ENCODE measurements around the gene RYR2.

The RYR2 gene

GRCh38 chr1:237428809-237429208 is 386.8 kb downstream of the RYR2 start:
- POLR2A ChIA-PET (ENCODE audit: low non-redundant PET): no interaction called here
- CTCF ChIA-PET: no interaction called here
- no peak for DNase-seq (ENCODE audit: low spot score)
- no peak overlapping the region for H3K27ac ChIP-seq
- no peak for TF ChIP-seq CTCF (conservative IDR thresholded peaks at IDR 0.05; ENCODE audit: low read depth)

GRCh38 chr1:237429252-237429651 is 387.3 kb downstream of the RYR2 start:
- no peak for TF ChIP-seq CTCF (conservative IDR thresholded peaks at IDR 0.05; ENCODE audit: low read depth)
- ChIA-PET CTCF (no interaction called here), POLR2A (ENCODE audit: low non-redundant PET) (no interaction called here)
- no peak for DNase-seq (ENCODE audit: low spot score)
- H3K27ac ChIP-seq: no peak overlapping the region

GRCh38 chr1:237431448-237431847 is 389.5 kb downstream of the RYR2 start:
- TF ChIP-seq CTCF (conservative IDR thresholded peaks at IDR 0.05; ENCODE audit: low read depth): no peak
- ChIA-PET CTCF (no interaction called here), POLR2A (ENCODE audit: low non-redundant PET) (no interaction called here)
- DNase-seq (ENCODE audit: low spot score): no peak
- H3K27ac ChIP-seq: no peak overlapping the region

- DNase-seq (ENCODE audit: low spot score): no peak
- CTCF ChIA-PET: no interaction called here
- no peak overlapping the region for H3K27ac ChIP-seq
- no peak for TF ChIP-seq CTCF (conservative IDR thresholded peaks at IDR 0.05; ENCODE audit: low read depth)
- POLR2A ChIA-PET (ENCODE audit: low non-redundant PET): no interaction called here
Measured at GRCh38 chr1:237440346-237440745, 398.4 kb downstream of the RYR2 start.

- H3K27ac ChIP-seq: no peak overlapping the region
- TF ChIP-seq CTCF (conservative IDR thresholded peaks at IDR 0.05; ENCODE audit: low read depth): no peak
- POLR2A ChIA-PET (ENCODE audit: low non-redundant PET): no interaction called here
- DNase-seq (ENCODE audit: low spot score): no peak
- CTCF ChIA-PET: no interaction called here
Measured at GRCh38 chr1:237444120-237444790, 402.3 kb downstream of the RYR2 start.

- CTCF ChIA-PET: no interaction called here
- no peak for TF ChIP-seq CTCF (conservative IDR thresholded peaks at IDR 0.05; ENCODE audit: low read depth)
- POLR2A ChIA-PET (ENCODE audit: low non-redundant PET): no interaction called here
- H3K27ac ChIP-seq: no peak overlapping the region
- no peak for DNase-seq (ENCODE audit: low spot score)
Measured at GRCh38 chr1:237448042-237448441, 406.1 kb downstream of the RYR2 start.

- ChIA-PET CTCF (no interaction called here), POLR2A (ENCODE audit: low non-redundant PET) (no interaction called here)
- no peak for DNase-seq (ENCODE audit: low spot score)
Measured at GRCh38 chr1:237457573-237457972, 415.6 kb downstream of the RYR2 start.

More at GRCh38 chr1:237457573-237457972, 415.6 kb downstream of the RYR2 start:
- H3K27ac ChIP-seq: no peak overlapping the region
- no peak for TF ChIP-seq CTCF (conservative IDR thresholded peaks at IDR 0.05; ENCODE audit: low read depth)
